MV-4-11 (cell line): ENCODE data around the gene P2RY1.
"Not testable (repeated sequence)": the region's sequence is repeated elsewhere in the genome, so short reads cannot be mapped to it uniquely, and the experiment has no call there.

Experiments
- DNase-seq: peaks from one replicate; lab custom pipeline; 2025; lab: John Stamatoyannopoulos, UW

Gene P2RY1

GRCh38 chr3:152836269-152836668, 1.3 kb downstream of the P2RY1 start:
- DNase-seq = no peak

GRCh38 chr3:152839511-152839910, 4.6 kb downstream of the P2RY1 start:
- DNase-seq = no peak

- DNase-seq = no peak
Measured at GRCh38 chr3:152841131-152841530, 6.2 kb downstream of the P2RY1 start.

- no peak for DNase-seq
Measured at GRCh38 chr3:152842413-152842812, 7.5 kb downstream of the P2RY1 start.

- DNase-seq = no peak
Measured at GRCh38 chr3:152843955-152844354, 9.0 kb downstream of the P2RY1 start.

GRCh38 chr3:152846572-152847202, 11.8 kb downstream of the P2RY1 start:
- not testable (repeated sequence) for DNase-seq

GRCh38 chr3:152847599-152847998, 12.7 kb downstream of the P2RY1 start:
- DNase-seq = not testable (repeated sequence)

- DNase-seq = no peak
Measured at GRCh38 chr3:152849996-152850578, 15.2 kb downstream of the P2RY1 start.

GRCh38 chr3:152853196-152853595, 18.3 kb downstream of the P2RY1 start:
- DNase-seq = no peak

- DNase-seq = peak; percentile 47
Measured at GRCh38 chr3:152857082-152857481, 22.2 kb downstream of the P2RY1 start.

- peak; percentile 23 for DNase-seq
Measured at GRCh38 chr3:152858170-152858800, 23.4 kb downstream of the P2RY1 start.

GRCh38 chr3:152860736-152861135, 25.8 kb downstream of the P2RY1 start:
- DNase-seq = no peak

GRCh38 chr3:152865668-152866245, 30.8 kb downstream of the P2RY1 start:
- DNase-seq = peak; percentile 33

GRCh38 chr3:152870027-152870426, 35.1 kb downstream of the P2RY1 start:
- peak; percentile 86 for DNase-seq

GRCh38 chr3:152873314-152873713, 38.4 kb downstream of the P2RY1 start:
- not testable (repeated sequence) for DNase-seq

GRCh38 chr3:152874896-152875749, 40.2 kb downstream of the P2RY1 start:
- DNase-seq = no peak

GRCh38 chr3:152879130-152879789, 44.3 kb downstream of the P2RY1 start:
- peak; percentile 94 for DNase-seq

GRCh38 chr3:152879790-152880174, 44.9 kb downstream of the P2RY1 start:
- no peak for DNase-seq

GRCh38 chr3:152885076-152885475, 50.1 kb downstream of the P2RY1 start:
- DNase-seq = peak; percentile 88
